NCI-H2107 (cell line): ENCODE results near the gene GPR55.

Experiments
- DNase-seq: peaks from one replicate; lab custom pipeline; 2025; lab: John Stamatoyannopoulos, UW

The GPR55 gene

GRCh38 chr2:230866756-230867523 lies 58.1 kb downstream of the GPR55 start:
- no peak for DNase-seq

- no peak for DNase-seq
These were observed 59.0 kb downstream of the GPR55 start for GRCh38 chr2:230865766-230866755.

- no peak for DNase-seq
These were observed 59.7 kb downstream of the GPR55 start for GRCh38 chr2:230865307-230865765.

- no peak for DNase-seq
These were observed 60.3 kb downstream of the GPR55 start, which contains the start of gene ITM2C for GRCh38 chr2:230864605-230865306. ITM2C (plus strand) TSS chr2:230864942; CDS start chr2:230865026, 84 bp downstream.

- no peak for DNase-seq
These were observed 60.9 kb downstream of the GPR55 start for GRCh38 chr2:230864122-230864604.

- DNase-seq, result no peak
These were observed 61.5 kb downstream of the GPR55 start for GRCh38 chr2:230863442-230864121.

- DNase-seq, result no peak
These were observed 62.0 kb downstream of the GPR55 start for GRCh38 chr2:230863031-230863430.

GRCh38 chr2:230862292-230862691 lies 62.8 kb downstream of the GPR55 start:
- no peak for DNase-seq

- DNase-seq, result no peak
These were observed 63.3 kb downstream of the GPR55 start for GRCh38 chr2:230861552-230862255.
